ENCODE measurements around the gene CD209.
"Not testable (repeated sequence)": the region's sequence is repeated elsewhere in the genome, so short reads cannot be mapped to it uniquely, and the experiment has no call there.

The CD209 gene, protein sequence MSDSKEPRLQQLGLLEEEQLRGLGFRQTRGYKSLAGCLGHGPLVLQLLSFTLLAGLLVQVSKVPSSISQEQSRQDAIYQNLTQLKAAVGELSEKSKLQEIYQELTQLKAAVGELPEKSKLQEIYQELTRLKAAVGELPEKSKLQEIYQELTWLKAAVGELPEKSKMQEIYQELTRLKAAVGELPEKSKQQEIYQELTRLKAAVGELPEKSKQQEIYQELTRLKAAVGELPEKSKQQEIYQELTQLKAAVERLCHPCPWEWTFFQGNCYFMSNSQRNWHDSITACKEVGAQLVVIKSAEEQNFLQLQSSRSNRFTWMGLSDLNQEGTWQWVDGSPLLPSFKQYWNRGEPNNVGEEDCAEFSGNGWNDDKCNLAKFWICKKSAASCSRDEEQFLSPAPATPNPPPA

DNA sequence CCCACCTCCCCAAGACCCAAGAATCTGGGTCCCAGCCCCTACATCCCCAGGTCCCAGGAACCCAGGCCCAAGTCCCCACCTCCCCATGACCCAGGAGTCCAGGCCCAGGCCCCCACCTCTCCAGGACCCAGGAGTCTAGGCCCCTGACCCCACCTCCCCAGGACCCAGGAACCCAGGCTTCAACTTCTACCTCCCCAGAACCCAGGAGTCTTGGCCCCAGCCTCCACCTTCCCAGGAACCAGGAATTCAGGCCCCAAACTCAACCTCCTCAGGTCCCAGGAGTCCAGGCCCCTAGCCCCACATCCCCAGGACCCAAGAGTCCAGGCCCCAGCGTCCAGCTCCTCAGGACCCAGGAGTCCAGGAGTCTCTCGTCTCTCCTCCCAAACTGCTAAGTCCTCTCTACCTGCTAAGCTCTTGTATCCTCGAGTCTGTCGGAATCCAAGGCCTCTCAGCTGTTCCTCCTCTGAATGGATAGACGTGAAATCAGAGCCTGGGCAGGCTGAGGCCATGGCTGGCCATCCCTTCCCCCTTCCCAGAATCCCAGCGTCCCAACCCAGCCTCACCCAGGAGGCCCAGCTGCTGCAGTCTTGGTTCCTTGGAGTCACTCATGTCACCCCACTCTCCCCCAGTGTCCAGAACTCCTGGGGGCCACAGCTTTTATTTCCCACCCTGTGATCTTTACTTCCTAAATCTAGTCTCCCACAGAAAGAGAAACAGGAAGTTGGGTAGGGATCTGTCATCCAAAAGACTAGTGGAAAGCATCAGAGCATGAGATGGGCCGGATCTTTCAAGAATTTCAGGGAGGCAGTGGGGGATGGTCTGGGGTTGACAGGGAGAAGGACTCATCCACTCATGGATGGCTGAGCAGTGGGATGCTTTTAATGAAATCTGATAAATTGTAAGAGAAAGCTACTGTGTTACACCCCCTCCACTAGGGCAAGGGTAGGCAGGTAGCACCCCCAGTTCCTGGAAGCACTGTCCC, at the start of gene CD209:
Gene CD209 (minus strand): TSS at position 632 of the 982 bp plus-strand sequence. CDS start 23 bp downstream, at position 609.
- DNase-seq = no peak

DNA sequence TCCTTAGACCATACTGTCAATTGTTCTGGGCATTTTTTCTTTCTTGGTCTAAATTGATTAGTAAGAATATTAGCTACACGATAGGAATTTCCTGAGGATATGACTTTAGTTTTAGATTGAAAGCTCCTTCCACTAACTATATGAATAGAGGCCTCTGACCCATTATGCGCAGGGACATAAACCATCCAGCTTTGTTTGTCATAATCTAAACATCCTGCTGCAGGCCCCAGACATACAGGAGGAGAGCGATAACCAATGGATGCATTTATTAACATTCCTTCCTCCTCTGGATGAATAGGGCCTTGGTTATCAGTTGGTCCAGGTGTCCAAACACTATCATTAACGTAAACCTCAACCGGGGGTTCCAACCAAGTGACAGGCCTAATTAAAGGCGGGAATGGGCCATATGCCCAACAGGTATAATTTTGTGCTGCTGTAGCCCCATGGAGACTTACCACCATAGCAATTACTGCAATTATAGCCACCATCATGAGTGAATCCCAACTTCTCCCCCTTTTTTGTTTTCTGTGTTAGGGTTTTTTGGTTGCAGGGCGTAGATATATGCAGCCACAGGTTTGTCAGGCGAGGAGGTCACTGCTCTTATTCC, 48.3 kb upstream of the CD209 start:
- DNase-seq = peak; percentile 63

DNA sequence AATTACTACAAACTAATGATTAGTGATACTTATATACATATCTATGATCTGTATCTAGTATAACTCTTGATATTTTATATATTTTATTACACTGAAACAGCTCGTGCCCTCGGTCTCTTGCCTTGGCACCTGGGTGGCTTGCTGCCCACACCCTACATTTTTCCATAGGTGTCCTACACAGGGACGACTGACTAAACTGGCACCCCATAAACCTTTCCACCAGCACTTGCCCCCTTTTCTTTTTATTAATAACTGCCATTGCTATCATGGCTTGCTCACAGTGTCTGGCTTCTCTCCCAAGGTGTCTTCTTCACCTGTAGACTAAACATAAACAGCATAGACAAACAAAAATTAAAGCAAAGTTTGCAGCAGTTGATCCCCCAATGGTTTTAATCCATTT, 46.2 kb upstream of the CD209 start:
- no peak for DNase-seq

DNA sequence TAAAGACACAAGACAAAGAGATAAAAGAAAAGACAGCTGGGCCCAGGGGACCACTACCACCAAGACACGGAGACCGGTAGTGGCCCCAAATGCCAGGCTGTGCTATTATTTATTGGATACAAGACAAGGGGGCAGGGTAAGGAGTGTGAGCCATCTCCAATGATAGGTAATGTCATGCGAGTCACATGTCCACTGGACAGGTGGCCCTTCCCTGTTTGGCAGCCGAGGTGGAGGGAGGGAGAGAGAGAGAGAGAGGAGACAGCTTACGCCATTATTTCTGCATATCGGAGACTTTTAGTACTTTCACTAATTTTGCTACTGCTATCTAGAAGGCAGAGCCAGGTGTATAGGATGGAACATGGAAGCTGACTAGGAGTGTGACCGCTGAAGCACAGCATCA, 45.4 kb upstream of the CD209 start:
- not testable (repeated sequence) for DNase-seq

DNA sequence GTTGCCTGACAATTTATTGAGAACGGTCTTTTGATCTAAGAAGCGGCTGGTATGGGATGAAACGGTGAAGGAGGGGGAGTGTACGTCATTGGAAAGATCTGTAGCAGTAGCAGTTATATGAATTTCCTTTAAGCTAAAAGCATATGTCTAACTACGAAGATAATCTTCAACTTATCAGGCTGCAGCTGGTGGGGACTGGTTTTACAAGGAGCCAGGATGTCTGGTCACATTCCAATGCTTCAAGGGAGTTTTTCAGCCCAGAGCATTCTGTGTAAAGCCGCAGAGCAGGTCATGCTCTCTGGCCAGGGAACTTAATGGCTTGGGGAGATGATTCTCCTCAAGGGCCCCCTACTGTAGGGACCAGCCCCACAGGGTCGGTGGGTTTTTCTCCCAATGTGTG, 44.9 kb upstream of the CD209 start:
- DNase-seq = no peak

DNA sequence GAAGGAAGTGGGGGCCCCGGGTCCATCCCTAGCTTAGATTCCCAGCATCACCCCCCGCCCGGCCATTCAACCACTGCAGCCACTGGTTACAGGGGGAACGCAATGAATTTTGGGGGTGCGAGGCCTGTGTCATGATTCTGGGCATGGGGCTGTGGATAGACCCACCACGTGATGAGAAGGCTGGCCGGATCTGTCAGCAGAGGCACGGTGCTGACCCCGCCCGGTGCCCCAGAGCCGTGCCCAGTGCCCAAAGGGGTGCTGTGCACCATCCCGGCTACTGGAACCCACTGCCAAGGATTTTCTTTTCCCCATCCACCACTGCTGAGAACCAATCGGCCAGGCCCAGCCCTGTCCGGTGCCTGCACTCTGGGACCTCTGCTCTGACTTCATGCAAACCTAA, 43.1 kb upstream of the CD209 start:
- DNase-seq = no peak

DNA sequence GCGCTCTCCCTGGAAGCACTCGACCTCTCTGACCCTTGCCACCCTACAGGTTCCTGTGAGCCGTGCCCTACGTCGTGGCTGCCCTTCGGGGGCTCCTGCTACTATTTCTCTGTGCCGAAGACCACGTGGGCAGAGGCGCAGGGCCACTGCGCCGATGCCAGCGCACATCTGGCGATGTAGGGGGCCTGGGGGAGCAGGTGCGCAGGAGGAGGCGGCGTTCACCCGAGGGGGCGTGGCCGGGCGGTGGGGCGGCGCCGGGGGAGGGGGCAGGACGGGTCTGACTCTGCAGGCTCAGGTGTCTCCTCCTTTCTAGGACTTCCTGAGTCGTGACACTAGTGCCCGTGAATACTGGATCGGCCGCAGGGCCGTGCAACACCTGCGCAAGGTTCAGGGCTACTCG, 42.1 kb upstream of the CD209 start:
- DNase-seq = no peak

DNA sequence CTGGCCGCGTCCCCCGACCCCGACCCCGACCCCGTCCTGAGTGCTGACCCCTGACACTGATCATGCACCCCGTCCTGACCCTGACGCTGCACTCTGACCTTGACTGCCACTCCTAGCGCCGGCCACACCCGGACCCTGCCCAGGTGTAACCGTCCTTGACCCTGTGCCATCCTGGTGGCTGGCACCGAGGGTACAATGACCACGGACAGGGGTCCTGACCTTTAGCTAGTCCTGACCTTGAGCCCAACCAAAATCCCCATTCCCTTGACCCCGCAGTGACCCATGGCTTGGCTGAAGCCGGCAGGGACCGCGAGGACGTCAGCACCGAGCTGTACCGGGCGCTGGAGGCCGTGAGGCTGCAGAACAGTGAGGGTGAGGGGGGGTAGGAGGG, 41.6 kb upstream of the CD209 start:
- no peak for DNase-seq

DNA sequence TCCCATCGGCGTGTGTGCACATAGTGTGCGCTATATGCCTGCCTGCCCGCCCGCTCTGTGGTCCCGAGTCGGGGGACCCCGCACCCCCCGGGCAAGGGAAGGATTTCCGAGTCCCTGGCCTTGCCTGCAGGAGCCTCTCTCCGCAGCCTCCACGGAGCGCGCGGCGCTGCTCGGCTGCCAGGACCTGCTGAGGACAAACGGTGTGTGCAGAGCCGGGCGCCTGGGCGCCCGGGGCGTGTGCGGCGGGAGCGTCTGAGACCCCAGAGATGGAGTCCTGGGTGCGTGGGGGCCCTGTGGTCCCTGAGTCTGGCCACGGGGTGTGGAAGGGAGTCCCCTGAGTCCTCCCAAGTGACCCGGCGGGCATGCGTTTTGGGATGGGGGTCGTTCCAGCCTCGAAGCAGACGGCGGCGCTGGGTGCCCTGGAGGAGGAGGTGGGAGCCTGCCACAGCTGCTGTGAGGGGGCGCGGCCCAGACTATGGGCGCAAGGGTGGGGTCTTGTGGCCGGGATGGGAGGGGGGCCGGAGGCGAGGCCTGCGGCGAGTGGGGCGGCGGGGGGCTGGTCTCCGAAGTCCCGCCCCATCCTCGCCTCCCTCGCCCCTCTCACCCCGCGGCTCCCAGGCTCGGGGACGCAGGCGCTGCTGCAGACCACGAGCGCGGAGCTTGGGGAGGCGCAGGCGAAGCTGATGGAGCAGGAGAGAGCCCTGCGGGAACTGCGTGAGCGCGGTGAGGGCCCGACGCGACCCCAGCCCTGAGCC, 41.0 kb upstream of the CD209 start:
- DNase-seq = no peak

DNA sequence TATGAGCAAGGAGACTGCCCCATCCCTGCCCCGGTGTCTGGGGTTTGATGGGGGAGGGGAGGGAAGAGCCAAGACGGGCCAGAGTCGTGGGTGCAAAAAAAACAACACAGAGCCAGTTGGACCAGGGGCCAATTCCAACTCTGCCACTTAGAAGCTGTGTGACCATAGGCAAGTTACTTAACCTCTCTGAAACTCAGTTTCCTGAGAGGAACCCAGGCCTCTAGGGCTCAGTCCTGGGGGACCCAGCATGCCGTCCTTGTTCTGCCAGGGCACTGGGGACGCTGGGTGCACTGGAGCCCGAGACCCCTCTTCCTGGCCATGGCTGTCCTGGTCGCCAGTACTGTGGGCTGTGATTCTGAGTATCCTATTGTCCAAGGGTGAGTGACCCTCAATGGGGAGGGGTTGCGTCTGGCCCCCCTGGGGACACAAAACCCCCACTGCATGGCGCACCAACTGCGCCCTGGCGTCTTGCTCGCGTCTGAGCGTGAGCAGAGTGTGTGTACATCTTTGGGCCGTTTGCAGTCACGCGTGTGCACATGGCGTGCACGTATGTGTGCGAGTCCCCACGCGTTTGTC, 40.4 kb upstream of the CD209 start:
- DNase-seq = no peak

DNA sequence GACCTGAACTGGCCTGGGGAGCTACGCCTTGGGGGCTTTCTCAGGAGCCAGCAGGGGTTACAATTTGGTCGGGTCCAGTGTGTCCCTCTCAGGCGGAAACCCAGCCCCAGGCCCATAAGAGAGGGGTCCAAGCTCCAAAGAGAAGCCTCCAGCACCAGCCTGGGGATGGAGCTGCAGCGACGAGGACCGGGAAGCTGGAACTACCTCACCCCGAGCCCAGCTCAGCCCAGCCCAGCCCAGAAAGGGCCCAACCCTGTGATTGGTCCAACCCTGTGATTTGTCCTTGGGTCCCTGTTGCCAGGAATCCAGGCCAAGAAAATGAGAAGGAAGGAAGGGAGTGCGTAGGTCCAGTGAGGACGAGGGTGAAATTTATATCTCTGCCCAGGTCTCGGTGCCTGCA, 39.8 kb upstream of the CD209 start:
- no peak for DNase-seq

DNA sequence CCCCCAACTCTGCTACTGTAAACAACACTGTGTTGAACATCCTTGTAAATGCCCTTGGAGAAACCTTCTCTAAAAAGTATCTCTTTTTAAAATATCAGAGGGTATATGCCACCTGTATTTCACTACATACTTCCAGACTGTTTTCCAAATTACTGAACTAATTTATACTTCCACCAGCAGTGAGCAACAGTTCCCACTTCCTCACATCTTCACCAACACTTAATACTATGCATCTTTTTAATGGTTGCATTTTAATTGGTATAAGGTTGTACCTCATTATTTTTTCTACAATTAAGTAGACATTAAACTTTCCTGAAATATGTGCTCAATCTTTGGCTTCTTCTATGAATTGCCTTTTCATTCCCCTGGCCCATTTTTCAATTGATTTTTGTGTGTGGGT, 37.5 kb upstream of the CD209 start:
- no peak for DNase-seq

DNA sequence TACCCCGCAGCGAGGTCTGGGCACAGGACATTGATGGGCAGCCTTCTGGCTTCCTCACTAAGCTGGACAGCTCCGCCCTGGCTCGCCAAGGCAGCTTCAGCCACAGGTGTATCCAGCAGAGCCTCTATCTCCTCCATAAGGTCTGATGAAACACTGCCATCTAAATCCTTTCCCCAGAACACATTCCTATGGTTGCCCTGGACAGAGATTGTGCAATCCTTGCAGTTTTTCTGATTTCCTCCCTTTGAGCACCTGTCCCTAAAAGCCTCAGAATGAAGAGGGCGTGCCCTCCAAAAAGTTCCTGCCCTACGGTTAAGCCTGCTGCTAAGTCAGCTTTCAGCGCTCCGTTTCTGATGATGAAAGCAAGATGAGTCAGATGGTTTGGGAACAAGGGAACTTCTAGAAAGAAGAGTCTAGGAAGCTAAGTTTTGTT, 36.7 kb upstream of the CD209 start:
- DNase-seq = no peak

DNA sequence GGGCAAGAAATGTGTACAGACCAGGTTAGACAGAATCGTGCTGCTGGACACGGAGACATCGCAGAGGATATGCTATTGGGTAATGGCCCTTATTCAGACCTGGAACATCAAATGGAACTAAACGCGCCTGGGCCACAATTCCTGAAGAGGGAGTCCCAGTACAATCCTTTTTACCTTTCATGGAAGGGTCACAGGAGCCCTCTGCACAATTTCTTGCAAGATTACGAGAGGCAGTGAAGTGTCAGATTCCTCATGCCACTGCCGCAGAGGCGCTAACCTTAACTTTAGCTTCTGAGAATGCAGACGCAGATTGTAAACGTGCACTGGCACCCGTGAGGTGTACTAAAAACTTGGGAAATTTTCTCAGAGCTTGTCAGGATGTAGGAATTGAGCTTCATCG, 33.8 kb upstream of the CD209 start:
- no peak for DNase-seq

DNA sequence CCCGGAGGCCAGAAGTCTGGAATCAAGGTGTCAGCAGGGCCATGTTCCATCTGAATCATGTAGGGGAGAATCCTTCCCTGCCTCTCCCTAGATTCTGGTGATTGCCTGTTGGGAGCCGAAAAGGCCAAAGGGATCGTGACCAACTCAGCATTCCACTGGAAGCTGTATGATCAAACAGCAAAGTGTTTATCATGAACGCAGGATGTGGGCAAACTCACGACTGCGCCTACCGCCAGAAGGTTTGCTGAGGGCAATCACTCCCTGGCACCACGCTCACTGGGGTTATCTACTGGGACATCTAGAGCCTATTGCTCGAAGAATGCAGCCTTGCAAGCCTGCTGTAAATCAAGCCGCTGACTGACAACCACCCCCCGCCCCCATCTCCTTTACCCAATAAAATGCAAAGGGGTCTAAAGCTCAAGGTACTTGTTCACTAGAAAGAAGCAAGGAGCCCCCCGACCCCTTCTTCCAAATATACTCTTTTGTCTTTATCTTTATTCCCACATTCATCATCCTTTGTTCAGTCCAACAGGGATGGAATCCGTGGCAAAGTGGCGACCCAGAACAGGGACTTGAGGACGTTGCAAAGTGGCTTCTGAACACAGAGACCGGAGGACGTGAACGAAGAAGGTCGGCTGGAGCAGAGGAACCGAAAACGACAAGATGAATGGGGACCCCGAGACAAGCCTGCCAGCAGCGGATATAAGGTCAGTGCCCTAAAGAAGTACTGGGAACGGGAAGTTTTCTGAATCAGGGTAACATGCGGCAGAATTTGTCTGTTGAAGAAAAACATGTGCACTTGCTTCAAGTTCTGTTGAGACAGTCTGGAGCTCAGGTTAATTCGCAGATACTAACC, 32.5 kb upstream of the CD209 start:
- no peak for DNase-seq

DNA sequence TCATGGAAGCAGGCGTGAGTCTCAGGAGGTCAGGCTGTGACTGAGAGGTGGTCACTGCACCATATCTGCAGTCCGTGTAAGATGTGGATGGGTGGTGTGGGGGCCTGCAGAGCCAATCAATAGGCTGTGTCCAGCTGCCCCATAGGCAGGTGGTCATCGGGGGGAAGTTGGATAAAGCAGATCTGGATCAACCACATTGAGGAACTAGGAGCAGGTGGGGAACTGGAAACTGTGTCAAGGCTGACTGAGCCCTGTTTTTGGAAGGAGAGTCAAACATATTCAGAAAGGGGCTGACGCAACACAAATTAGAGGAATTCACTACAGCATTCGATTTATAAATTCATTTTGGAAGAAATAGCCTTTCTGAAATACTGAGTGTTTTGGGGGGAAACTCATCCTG, 30.7 kb upstream of the CD209 start:
- no peak for DNase-seq

DNA sequence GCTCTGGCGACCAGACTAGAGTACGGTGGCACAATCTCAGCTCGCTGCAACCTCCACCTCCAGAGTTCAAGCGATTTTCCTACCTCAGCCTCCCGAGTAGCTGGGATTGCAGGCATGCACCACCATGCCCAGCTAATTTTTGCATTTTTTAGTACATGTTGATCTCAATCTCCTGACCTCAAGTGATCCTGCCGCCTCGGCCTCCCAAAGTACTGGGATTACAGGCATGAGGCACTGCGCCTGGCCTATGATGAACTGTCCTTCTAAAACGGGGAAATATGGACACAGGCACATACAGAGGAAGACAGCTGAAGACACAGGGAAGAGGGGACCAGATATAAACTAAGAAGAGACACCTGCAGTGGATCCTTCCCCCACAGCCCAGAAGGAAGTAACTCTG, 28.4 kb upstream of the CD209 start:
- DNase-seq = no peak

DNA sequence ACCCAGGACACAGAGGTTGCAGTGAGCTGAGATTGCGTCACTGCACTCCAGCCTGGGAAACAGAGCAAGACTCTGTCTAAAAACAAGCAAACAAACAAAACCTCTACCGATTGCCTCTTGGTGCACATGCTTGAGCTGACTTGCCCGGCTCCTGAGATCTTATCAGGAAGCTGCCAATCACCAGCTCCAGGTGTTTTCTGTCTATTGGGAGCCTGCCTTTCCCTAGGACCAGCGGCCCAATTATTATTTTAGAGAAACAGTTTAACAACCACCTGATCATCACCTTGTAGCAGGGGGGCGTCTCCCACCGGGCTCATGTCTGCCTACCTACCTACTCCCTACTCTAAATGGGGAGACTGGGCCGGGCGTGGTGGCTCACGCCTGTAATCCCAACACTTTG, 26.5 kb upstream of the CD209 start:
- no peak for DNase-seq

DNA sequence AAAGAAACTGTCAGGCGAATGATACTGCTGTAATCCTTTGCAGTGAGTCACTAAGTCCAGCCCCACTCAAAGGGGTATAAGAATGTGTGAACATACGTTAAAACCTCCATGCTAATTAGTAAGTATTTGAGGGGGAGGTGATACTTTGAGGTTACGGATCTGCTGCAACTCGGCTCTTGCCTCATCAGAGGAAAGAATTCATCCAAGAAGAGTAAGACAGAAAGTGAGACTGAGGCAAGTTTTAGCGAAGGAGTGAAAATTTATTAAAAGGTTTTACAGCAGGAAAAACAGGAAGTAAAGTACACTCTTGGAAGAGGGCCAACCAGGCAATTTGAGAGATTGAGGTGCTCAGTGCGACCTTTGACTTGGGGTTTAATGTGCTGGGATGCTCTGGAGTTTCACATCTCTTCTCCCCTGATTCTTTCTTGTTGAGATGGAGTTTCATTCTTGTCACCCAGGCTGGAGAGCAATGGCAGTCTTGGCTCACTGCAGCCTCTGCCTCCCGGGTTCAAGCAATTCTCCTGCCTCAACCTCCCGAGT, 25.5 kb upstream of the CD209 start:
- DNase-seq = no peak

DNA sequence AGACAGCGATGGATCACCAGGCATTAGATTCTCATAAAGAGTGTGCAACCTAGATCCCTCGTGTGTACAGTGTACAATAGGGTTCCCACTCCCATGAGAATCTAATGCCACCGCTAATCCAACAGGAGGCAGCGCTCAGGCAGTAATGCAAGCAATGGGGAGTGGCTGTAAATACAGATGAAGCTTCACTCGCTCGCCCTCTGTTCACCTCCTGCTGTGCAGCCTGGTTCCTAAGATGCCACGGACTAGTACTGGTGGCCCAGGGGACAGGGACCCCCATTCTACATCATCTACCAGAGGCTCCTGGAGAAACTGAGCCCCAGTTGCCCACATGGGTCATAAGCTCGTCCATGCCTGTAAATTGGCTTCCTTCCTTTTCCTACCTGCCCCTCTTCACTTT, 23.7 kb upstream of the CD209 start:
- DNase-seq = no peak

DNA sequence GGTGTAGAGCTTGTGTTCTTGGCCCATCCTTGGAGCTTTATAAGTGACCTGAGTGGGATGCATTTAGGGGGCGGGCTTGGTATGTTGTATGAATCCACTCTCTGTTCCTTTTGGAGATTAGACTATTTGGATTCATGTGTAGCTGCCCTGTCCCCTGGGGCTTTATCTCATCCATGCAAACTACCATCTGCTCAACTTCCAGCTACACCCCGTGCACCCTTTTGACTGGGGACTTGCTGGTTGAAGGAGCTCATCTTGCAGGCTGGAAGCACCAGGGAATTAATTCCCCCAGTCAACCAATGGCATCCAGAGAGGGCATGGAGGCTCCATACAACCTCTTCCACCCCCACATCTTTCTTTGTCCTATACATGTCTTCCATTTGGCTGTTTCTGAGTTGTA, 21.8 kb upstream of the CD209 start:
- no peak for DNase-seq
